IMR-90 (cell line): ENCODE results near the gene SUPT3H. TPM values are rescaled to one million over a fixed set of nuclear protein-coding genes. Genes with fewer than 3 reads are reported as not detected.

Experiments
- ATAC-seq: fragments of 200-7000 bp; cut with Tn5 transposase; 2 replicates; pipeline ENCODE4 v1.9.1; 2020; ENCODE audit warnings: low read depth, mild to moderate bottlenecking, moderate library complexity
- BruUV-seq: library from RNA; stranded (reverse); fragments of 400-500 nt; replicated peaks from 2 replicates; lab custom pipeline; 2021; lab: Mats Ljungman, UMichigan
- CTCF ChIA-PET: fragments of 300-600 bp; formaldehyde crosslinking; extraction: SDS; loops from one replicate; lab custom pipeline; 2021; ENCODE audit warnings: antibody characterized with exemption; lab: Yijun Ruan, JAX
- POLR2A ChIA-PET: fragments of 300-600 bp; sonication (Branson Sonifier 250); formaldehyde crosslinking; loops from one replicate; lab custom pipeline; 2022; ENCODE audit warnings: antibody characterized with exemption; ENCODE audit not compliant: unreplicated experiment; lab: Charles Lee
- DNase-seq: peaks from one replicate; pipeline ENCODE4 v3.0.0; 2013
- H2AFZ ChIP-seq: replicated peaks from 2 replicates; pipeline ENCODE3; 2013; ENCODE audit warnings: low read length, mild to moderate bottlenecking; ENCODE audit not compliant: poor library complexity
- H2AK5ac ChIP-seq: 2 replicates; pipeline ENCODE4 v1.6.1; 2013; ENCODE audit warnings: low read depth, low read length, inconsistent platforms
- H2AK9ac ChIP-seq: replicated peaks from 2 replicates; pipeline ENCODE3; 2013; ENCODE audit warnings: mild to moderate bottlenecking, low read depth, low read length, moderate library complexity; ENCODE audit not compliant: poor library complexity
- H2BK120ac ChIP-seq: 2 replicates; pipeline ENCODE4 v1.6.1; 2013; ENCODE audit warnings: low read depth, low read length, inconsistent platforms
- H2BK15ac ChIP-seq: 3 replicates; pipeline ENCODE4 v1.6.1; 2013; ENCODE audit warnings: low read depth, low read length, inconsistent platforms
- H2BK20ac ChIP-seq: 2 replicates; pipeline ENCODE4 v1.6.1; 2013; ENCODE audit warnings: low read depth, mild to moderate bottlenecking, inconsistent platforms, low read length, moderate library complexity
- H2BK5ac ChIP-seq: 2 replicates; pipeline ENCODE4 v1.6.1; 2013; ENCODE audit warnings: mild to moderate bottlenecking, low read depth, low read length, inconsistent platforms; ENCODE audit not compliant: poor library complexity, severe bottlenecking
- H3K14ac ChIP-seq: replicated peaks from 2 replicates; pipeline ENCODE4 v1.6.1; 2013; ENCODE audit warnings: low read depth, low read length, inconsistent platforms
- H3K18ac ChIP-seq: 2 replicates; pipeline ENCODE4 v1.6.1; 2013; ENCODE audit warnings: low read depth, low read length, control low read depth
- H3K23ac ChIP-seq: 2 replicates; pipeline ENCODE4 v1.6.1; 2013; ENCODE audit warnings: low read depth, low read length, inconsistent platforms
- H3K27ac ChIP-seq: 2 replicates; pipeline ENCODE4 v1.5.1; 2013; ENCODE audit warnings: mild to moderate bottlenecking, control low read depth, low read length; ENCODE audit not compliant: insufficient read depth
- H3K27me3 ChIP-seq: 2 replicates; pipeline ENCODE4 v1.6.1; 2013; ENCODE audit warnings: low read length; ENCODE audit not compliant: control insufficient read depth, insufficient read depth
- H3K36me3 ChIP-seq: 2 replicates; pipeline ENCODE4 v1.6.1; 2013; ENCODE audit warnings: low read length, mixed read lengths; ENCODE audit not compliant: control insufficient read depth, insufficient read depth
- H3K4ac ChIP-seq: 2 replicates; pipeline ENCODE4 v1.6.1; 2013; ENCODE audit warnings: low read depth, low read length, inconsistent platforms
- H3K4me1 ChIP-seq: 2 replicates; pipeline ENCODE4 v1.6.1; 2013; ENCODE audit warnings: low read length, mixed read lengths; ENCODE audit not compliant: control insufficient read depth, insufficient read depth
- H3K4me2 ChIP-seq: 2 replicates; pipeline ENCODE4 v1.6.1; 2013; ENCODE audit warnings: low read depth, mild to moderate bottlenecking, control low read depth, low read length, moderate library complexity
- H3K4me3 ChIP-seq: 2 replicates; pipeline ENCODE4 v1.5.1; 2013; ENCODE audit warnings: low read depth, mild to moderate bottlenecking, control low read depth, low read length, moderate library complexity; ENCODE audit not compliant: insufficient read depth
- H3K56ac ChIP-seq: 2 replicates; pipeline ENCODE4 v1.6.1; 2013; ENCODE audit warnings: low read length, inconsistent platforms; ENCODE audit not compliant: insufficient read depth; ENCODE audit errors: extremely low read depth
- H3K79me1 ChIP-seq, 2 experiments: 2 replicates each; pipeline ENCODE4 v1.6.1; 2013; ENCODE audit warnings: low read length in 2 of 2, inconsistent platforms in 1 of 2, low read depth in 1 of 2
- H3K9ac ChIP-seq: 2 replicates; pipeline ENCODE4 v1.6.1; 2013; ENCODE audit warnings: low read depth, low read length, control low read depth
- H3K9me1 ChIP-seq: 2 replicates; pipeline ENCODE4 v1.6.1; 2013; ENCODE audit warnings: low read length, inconsistent platforms; ENCODE audit not compliant: insufficient read depth
- H3K9me3 ChIP-seq: 2 replicates; pipeline ENCODE4 v1.6.1; 2013; ENCODE audit warnings: low read length; ENCODE audit not compliant: control insufficient read depth, insufficient read depth
- H4K20me1 ChIP-seq: 2 replicates; pipeline ENCODE4 v1.6.1; 2013; ENCODE audit warnings: low read length, inconsistent platforms; ENCODE audit not compliant: insufficient read depth
- H4K5ac ChIP-seq: 2 replicates; pipeline ENCODE4 v1.6.1; 2013; ENCODE audit warnings: mild to moderate bottlenecking, low read depth, low read length, control low read depth
- H4K8ac ChIP-seq, 2 experiments: 2 replicates each; pipeline ENCODE4 v1.6.1; 2013; ENCODE audit warnings: low read depth in 2 of 2, low read length in 2 of 2, control low read depth in 1 of 2, inconsistent platforms in 1 of 2
- H4K91ac ChIP-seq: 2 replicates; pipeline ENCODE4 v1.6.1; 2013; ENCODE audit warnings: low read depth, low read length, inconsistent platforms; ENCODE audit not compliant: insufficient read depth
- BHLHE40 ChIP-seq: fragments of 150-350 bp; IDR thresholded peaks from 2 replicates; pipeline ENCODE4 v1.6.1; 2016; ENCODE audit warnings: mild to moderate bottlenecking, low read depth, low read length
- CTCF ChIP-seq: conservative IDR thresholded peaks from 2 replicates; pipeline ENCODE4 v1.5.1; 2012; ENCODE audit warnings: mild to moderate bottlenecking, low read depth, low read length, improper control_type of control experiment
- ELK1 ChIP-seq: fragments of 150-350 bp; IDR thresholded peaks from 2 replicates; pipeline ENCODE4 v1.6.1; 2016; ENCODE audit warnings: low read depth, mild to moderate bottlenecking, low read length, moderate library complexity, borderline replicate concordance
- FOS ChIP-seq: fragments of 150-350 bp; IDR thresholded peaks from 2 replicates; pipeline ENCODE4 v1.6.1; 2016; ENCODE audit warnings: low read depth, low read length
- MAZ ChIP-seq: IDR thresholded peaks from 2 replicates; pipeline ENCODE4 v1.6.1; 2012; ENCODE audit warnings: low read depth, mild to moderate bottlenecking, low read length, improper control_type of control experiment, moderate library complexity, borderline replicate concordance
- MXI1 ChIP-seq: IDR thresholded peaks from 2 replicates; pipeline ENCODE4 v1.6.1; 2012; ENCODE audit warnings: low read depth, mild to moderate bottlenecking, low read length, moderate library complexity, borderline replicate concordance
- NFE2L2 ChIP-seq: fragments of 150-350 bp; IDR thresholded peaks from 2 replicates; pipeline ENCODE4 v1.6.1; 2016; ENCODE audit warnings: low read depth, mild to moderate bottlenecking, low read length
- POLR2A ChIP-seq: IDR thresholded peaks from 2 replicates; pipeline ENCODE4 v1.6.1; 2012; ENCODE audit warnings: mild to moderate bottlenecking, low read depth, low read length
- RCOR1 ChIP-seq: IDR thresholded peaks from 2 replicates; pipeline ENCODE4 v1.6.1; 2012; ENCODE audit warnings: mild to moderate bottlenecking, low read length, improper control_type of control experiment; ENCODE audit not compliant: insufficient replicate concordance
- RFX5 ChIP-seq: IDR thresholded peaks from 2 replicates; pipeline ENCODE4 v1.8.0; 2012; ENCODE audit warnings: low read depth, mild to moderate bottlenecking, low read length, moderate library complexity
- SMC3 ChIP-seq: fragments of 150-350 bp; IDR thresholded peaks from 2 replicates; pipeline ENCODE4 v1.6.1; 2016; ENCODE audit warnings: low read depth, mild to moderate bottlenecking, antibody characterized with exemption, low read length, moderate library complexity
- USF2 ChIP-seq: fragments of 150-350 bp; IDR thresholded peaks from 2 replicates; pipeline ENCODE4 v1.6.1; 2017; ENCODE audit warnings: mild to moderate bottlenecking, antibody characterized with exemption, low read length, low read depth
- WGBS, 2 experiments: methylation state at CpG; one replicate each; pipeline versions ENCODE4 v1.1.5 to v1.1.7; 2013; ENCODE audit warnings: missing lambda C conversion rate in 2 of 2; ENCODE audit not compliant: insufficient read length in 1 of 2; ENCODE audit errors: extremely low coverage in 2 of 2; 5-methylcytosine and 5-hydroxymethylcytosine counted together
- dilution Hi-C: fragments of 300-500 bp; cut with HindIII; formaldehyde crosslinking; loops from one replicate; pipeline ENCODE4 v1.14.3; 2018; ENCODE audit warnings: low sequenced_read_pairs; ENCODE audit not compliant: unreplicated experiment
- in situ Hi-C: fragments of 300-500 bp; cut with MboI; formaldehyde crosslinking; loops from 3 replicates; pipeline ENCODE4 v1.14.3; 2019; ENCODE audit warnings: low sequenced_read_pairs, inconsistent platforms, mixed read lengths
- intact Hi-C: fragments of 100-400 bp; cut with micrococcal nuclease; formaldehyde crosslinking; loops from 2 replicates; pipeline ENCODE4 v1.10.0; 2022
- polyA plus RNA-seq, 3 experiments: library from polyadenylated mRNA; depleted of rRNA; stranded (reverse); fragments of >200 nt; gene quantifications; 2 replicates each; pipeline ENCODE4 v1.2.3, GENCODE V29; 2012; ENCODE audit warnings: low replicate concordance in 1 of 3
- total RNA-seq: library from RNA; depleted of rRNA; stranded (reverse); fragments of >200 nt; gene quantifications from 2 replicates; pipeline ENCODE4 v1.2.3, GENCODE V29; 2012

Gene SUPT3H
- total and polyA plus RNA-seq, 2 of the 4 experiments (the other 2 are of a cell fraction): 4.5 to 5.0 TPM

- H3K4me1 ChIP-seq: peaks cover 2% of the 10 kb centered on the region; the same call in 1 of the 2 replicates
- no peak overlapping the region for H3K14ac ChIP-seq
- no peaks in the 10 kb centered on the region for H3K36me3 ChIP-seq
- ATAC-seq (no peak), DNase-seq (no peak)
- no peak overlapping the region for H3K27ac ChIP-seq
- no peaks in the 10 kb centered on the region for H3K9me3 ChIP-seq
- no peak overlapping the region for H3K4me3 ChIP-seq
- H4K8ac ChIP-seq: no peak overlapping the region
- H2BK20ac ChIP-seq: no peak overlapping the region
- WGBS, 2 experiments: no CpG with 5 or more reads among the region's 4 CpGs
- H3K4me2 ChIP-seq: no peak overlapping the region
- no peak overlapping the region for H3K4ac ChIP-seq
- no peak overlapping the region for H4K5ac ChIP-seq
- H3K9ac ChIP-seq: no peak overlapping the region
- in situ Hi-C loops (no loop called here), intact Hi-C loops (no loop called here), dilution Hi-C loops (no loop called here)
- H2BK120ac ChIP-seq: no peak overlapping the region
- H3K56ac ChIP-seq: no peak overlapping the region
- no peak overlapping the region for H2BK5ac ChIP-seq
- no peak overlapping the region for H2BK15ac ChIP-seq
- no peaks in the 10 kb centered on the region for H3K27me3 ChIP-seq
- H4K20me1 ChIP-seq: no peaks in the 10 kb centered on the region
- H3K18ac ChIP-seq: no peak overlapping the region
- no peak overlapping the region for H4K91ac ChIP-seq
- H2AK5ac ChIP-seq: no peak overlapping the region
- no peak overlapping the region for H3K23ac ChIP-seq
- no peak overlapping the region for H2AFZ ChIP-seq
- no peaks in the 10 kb centered on the region for H3K79me1 ChIP-seq
- POLR2A ChIA-PET: no interaction called here
- H2AK9ac ChIP-seq: no peak overlapping the region
- no TSS peak for BruUV-seq
- CTCF ChIA-PET: no interaction called here
- TF ChIP-seq RCOR1 (no peak), BHLHE40 (no peak), NFE2L2 (no peak), SMC3 (no peak), POLR2A (no peak), MAZ (no peak), CTCF (no peak), FOS (no peak), USF2 (no peak), RFX5 (no peak), ELK1 (no peak), MXI1 (no peak)
- H3K9me1 ChIP-seq: no peaks in the 10 kb centered on the region
These were observed 481.0 kb downstream of the SUPT3H start for GRCh38 chr6:44896701-44897100.
